Loucy (cell line): ENCODE measurements around the gene ANXA5.

Experiments
- CTCF ChIP-seq: fragments of 200-600 bp; sonication (generic); conservative IDR thresholded peaks from 2 replicates; pipeline ENCODE4 v1.5.1; 2014; ENCODE audit warnings: mild to moderate bottlenecking, antibody characterized with exemption, low read length
- EZH2phosphoT487 ChIP-seq: fragments of 200-600 bp; IDR thresholded peaks from 2 replicates; pipeline ENCODE4 v1.6.1; 2018; ENCODE audit warnings: antibody characterized with exemption, mild to moderate bottlenecking, moderate library complexity, borderline replicate concordance

GRCh38 chr4:121642292-121642691, 54.5 kb downstream of the ANXA5 start:
- TF ChIP-seq CTCF (no peak), EZH2phosphoT487 (no peak)
